Fibroblast of lung (primary cell): ENCODE results near the gene KLHL14. TPM values are rescaled to one million over a fixed set of nuclear protein-coding genes. Genes with fewer than 3 reads are reported as not detected.
A peak's percentile ranks its signal among the peaks of the same experiment; 100 is the strongest.

ENCODE experiments used
- DNase-seq, 2 donors: peaks; one replicate each; pipeline versions ENCODE4 v3.0.0 to v3.0.0-alpha.2; 2010; ENCODE audit warnings: low read depth in 2 of 2
- H2AFZ ChIP-seq: 2 replicates; pipeline ENCODE4 v1.5.1; 2012; ENCODE audit warnings: low read length, control low read depth, inconsistent platforms
- H3K27ac ChIP-seq: 2 replicates; pipeline ENCODE4 v1.5.1; 2011; ENCODE audit warnings: low read length, control low read depth; ENCODE audit not compliant: insufficient read depth
- H3K27me3 ChIP-seq: 2 replicates; pipeline ENCODE4 v1.5.1; 2011; ENCODE audit warnings: mild to moderate bottlenecking, low read length; ENCODE audit not compliant: control insufficient read depth, insufficient read depth
- H3K36me3 ChIP-seq: 2 replicates; pipeline ENCODE4 v1.5.1; 2011; ENCODE audit warnings: low read length; ENCODE audit not compliant: control insufficient read depth, insufficient read depth
- H3K4me1 ChIP-seq: 2 replicates; pipeline ENCODE4 v1.5.1; 2011; ENCODE audit warnings: low read length; ENCODE audit not compliant: control insufficient read depth, insufficient read depth; ENCODE audit errors: extremely low read depth
- H3K4me2 ChIP-seq: 2 replicates; pipeline ENCODE4 v1.5.1; 2011; ENCODE audit warnings: low read length, control low read depth; ENCODE audit not compliant: insufficient read depth; ENCODE audit errors: extremely low read depth
- H3K4me3 ChIP-seq, 4 experiments: fragments of 200-600 bp in 1 of 4; sonication (generic) in 1 of 4; replicated peaks in 1 of 4; 2 replicates each; pipeline ENCODE4 v1.5.1; 2011 to 2016; ENCODE audit warnings: low read length in 4 of 4, low read depth in 3 of 4, mild to moderate bottlenecking in 3 of 4, control low read depth in 2 of 4, inconsistent platforms in 1 of 4, mixed read lengths in 1 of 4; ENCODE audit not compliant: insufficient read depth in 1 of 4; ENCODE audit errors: control extremely low read depth in 1 of 4
- H3K79me2 ChIP-seq: 2 replicates; pipeline ENCODE4 v1.5.1; 2012; ENCODE audit warnings: mild to moderate bottlenecking, low read length, inconsistent platforms; ENCODE audit not compliant: control insufficient read depth, insufficient read depth
- H3K9ac ChIP-seq: 2 replicates; pipeline ENCODE4 v1.5.1; 2011; ENCODE audit warnings: mild to moderate bottlenecking, low read length, control low read depth; ENCODE audit not compliant: insufficient read depth
- H3K9me3 ChIP-seq: 2 replicates; pipeline ENCODE4 v1.5.1; 2012; ENCODE audit warnings: low read depth, low read length; ENCODE audit not compliant: control insufficient read depth, insufficient read depth
- H4K20me1 ChIP-seq: 2 replicates; pipeline ENCODE4 v1.5.1; 2011; ENCODE audit warnings: low read length; ENCODE audit not compliant: control insufficient read depth, insufficient read depth; ENCODE audit errors: extremely low read depth
- CTCF ChIP-seq, 2 donors: IDR thresholded peaks in 1 of 2; conservative IDR thresholded peaks in 1 of 2; 1 replicate in 1 of 2; 2 replicates in 1 of 2; pipeline ENCODE4 v1.5.1; 2011 to 2012; ENCODE audit warnings: low read length in 2 of 2, control low read depth in 1 of 2, inconsistent platforms in 1 of 2, low read depth in 1 of 2, mild to moderate bottlenecking in 1 of 2
- EZH2 ChIP-seq: IDR thresholded peaks from 2 replicates; pipeline ENCODE4 v1.5.1; 2012; ENCODE audit warnings: low read length, control low read depth, mild to moderate bottlenecking; ENCODE audit errors: missing control alignments
- polyA plus RNA-seq, 2 donors: library from polyadenylated mRNA; depleted of rRNA in 1 of 2; stranded (reverse) in 1 of 2; unstranded in 1 of 2; fragments of >200 nt; gene quantifications; 2 replicates each; pipeline ENCODE4 v1.2.1, GENCODE V29; 2011 to 2012; ENCODE audit warnings: missing spikeins in 1 of 2
- total RNA-seq: library from RNA; depleted of rRNA; stranded (reverse); fragments of >200 nt; gene quantifications from 2 replicates; pipeline ENCODE4 v1.2.1, GENCODE V29; 2014

Gene KLHL14
- total and polyA plus RNA-seq, 2 donors (not counting 1 experiment from before 2014, with no cell fraction given) = not detected

- no peak overlapping the region for H3K9ac ChIP-seq
- no peaks in the 10 kb centered on the region for H3K79me2 ChIP-seq
Measured at GRCh38 chr18:32683044-32683443, 89.8 kb downstream of the KLHL14 start.

GRCh38 chr18:32677578-32677977 lies 95.2 kb downstream of the KLHL14 start:
- Histone ChIP-seq H3K4me2 (no peak overlapping the region), H3K9me3 (no peaks in the 10 kb centered on the region), H3K4me1 (no peaks in the 10 kb centered on the region), H3K79me2 (no peaks in the 10 kb centered on the region), H3K27me3 (no peaks in the 10 kb centered on the region), H2AFZ (no peak overlapping the region), H3K27ac (no peak overlapping the region), H4K20me1 (no peaks in the 10 kb centered on the region), H3K36me3 (no peaks in the 10 kb centered on the region), H3K4me3 (no peak overlapping the region), H3K9ac (no peak overlapping the region)
- DNase-seq = no peak
- no peak for TF ChIP-seq EZH2
- no peak for TF ChIP-seq CTCF (conservative IDR thresholded peaks at IDR 0.05 in 1 of 2, IDR thresholded peaks at IDR 0.05 in 1 of 2; ENCODE audit: low read depth in 1 of 2, low read length in 2 of 2)

More at GRCh38 chr18:32683044-32683443, 89.8 kb downstream of the KLHL14 start:
- Histone ChIP-seq H3K36me3 (no peaks in the 10 kb centered on the region), H3K27me3 (no peaks in the 10 kb centered on the region), H3K4me2 (no peak overlapping the region), H3K27ac (no peak overlapping the region), H3K9me3 (no peaks in the 10 kb centered on the region), H2AFZ (no peak overlapping the region), H3K4me1 (no peaks in the 10 kb centered on the region), H4K20me1 (no peaks in the 10 kb centered on the region), H3K4me3 (no peak overlapping the region)
- no peak for TF ChIP-seq EZH2
- TF ChIP-seq CTCF (conservative IDR thresholded peaks at IDR 0.05 in 1 of 2, IDR thresholded peaks at IDR 0.05 in 1 of 2; ENCODE audit: low read depth in 1 of 2, low read length in 2 of 2) = no peak
- no peak for DNase-seq

- no peaks in the 10 kb centered on the region for H4K20me1 ChIP-seq
- H3K9me3 ChIP-seq = no peaks in the 10 kb centered on the region
- H3K36me3 ChIP-seq = no peaks in the 10 kb centered on the region
- H3K27me3 ChIP-seq = no peaks in the 10 kb centered on the region
- no peaks in the 10 kb centered on the region for H3K4me1 ChIP-seq
- no peak overlapping the region for H3K27ac ChIP-seq
- no peaks in the 10 kb centered on the region for H3K79me2 ChIP-seq
- H3K9ac ChIP-seq = no peak overlapping the region
- no peak overlapping the region for H3K4me3 ChIP-seq
- TF ChIP-seq CTCF (conservative IDR thresholded peaks at IDR 0.05 in 1 of 2, IDR thresholded peaks at IDR 0.05 in 1 of 2; ENCODE audit: low read depth in 1 of 2, low read length in 2 of 2) (peak in 1 of 2 donors; percentile 4), EZH2 (no peak)
- DNase-seq = no peak
- H2AFZ ChIP-seq = no peak overlapping the region
- no peak overlapping the region for H3K4me2 ChIP-seq
Measured at GRCh38 chr18:32674491-32674890, 98.3 kb downstream of the KLHL14 start.
